IMR-90 (cell line): ENCODE data around the gene POLR3G. TPM values are rescaled to one million over a fixed set of nuclear protein-coding genes. Genes with fewer than 3 reads are reported as not detected.

Source experiments
- ATAC-seq: fragments of 200-7000 bp; cut with Tn5 transposase; 2 replicates; pipeline ENCODE4 v1.9.1; 2020; ENCODE audit warnings: low read depth, mild to moderate bottlenecking, moderate library complexity
- BruUV-seq: library from RNA; stranded (reverse); fragments of 400-500 nt; replicated peaks from 2 replicates; lab custom pipeline; 2021; lab: Mats Ljungman, UMichigan
- CTCF ChIA-PET: fragments of 300-600 bp; formaldehyde crosslinking; extraction: SDS; loops from one replicate; lab custom pipeline; 2021; ENCODE audit warnings: antibody characterized with exemption; lab: Yijun Ruan, JAX
- POLR2A ChIA-PET: fragments of 300-600 bp; sonication (Branson Sonifier 250); formaldehyde crosslinking; loops from one replicate; lab custom pipeline; 2022; ENCODE audit warnings: antibody characterized with exemption; ENCODE audit not compliant: unreplicated experiment; lab: Charles Lee
- DNase-seq: peaks from one replicate; pipeline ENCODE4 v3.0.0; 2013
- H2AFZ ChIP-seq: replicated peaks from 2 replicates; pipeline ENCODE3; 2013; ENCODE audit warnings: low read length, mild to moderate bottlenecking; ENCODE audit not compliant: poor library complexity
- H2AK5ac ChIP-seq: 2 replicates; pipeline ENCODE4 v1.6.1; 2013; ENCODE audit warnings: low read depth, low read length, inconsistent platforms
- H2AK9ac ChIP-seq: replicated peaks from 2 replicates; pipeline ENCODE3; 2013; ENCODE audit warnings: mild to moderate bottlenecking, low read depth, low read length, moderate library complexity; ENCODE audit not compliant: poor library complexity
- H2BK120ac ChIP-seq: 2 replicates; pipeline ENCODE4 v1.6.1; 2013; ENCODE audit warnings: low read depth, low read length, inconsistent platforms
- H2BK15ac ChIP-seq: 3 replicates; pipeline ENCODE4 v1.6.1; 2013; ENCODE audit warnings: low read depth, low read length, inconsistent platforms
- H2BK20ac ChIP-seq: 2 replicates; pipeline ENCODE4 v1.6.1; 2013; ENCODE audit warnings: low read depth, mild to moderate bottlenecking, inconsistent platforms, low read length, moderate library complexity
- H2BK5ac ChIP-seq: 2 replicates; pipeline ENCODE4 v1.6.1; 2013; ENCODE audit warnings: mild to moderate bottlenecking, low read depth, low read length, inconsistent platforms; ENCODE audit not compliant: poor library complexity, severe bottlenecking
- H3K14ac ChIP-seq: replicated peaks from 2 replicates; pipeline ENCODE4 v1.6.1; 2013; ENCODE audit warnings: low read depth, low read length, inconsistent platforms
- H3K18ac ChIP-seq: 2 replicates; pipeline ENCODE4 v1.6.1; 2013; ENCODE audit warnings: low read depth, low read length, control low read depth
- H3K23ac ChIP-seq: 2 replicates; pipeline ENCODE4 v1.6.1; 2013; ENCODE audit warnings: low read depth, low read length, inconsistent platforms
- H3K27ac ChIP-seq: 2 replicates; pipeline ENCODE4 v1.5.1; 2013; ENCODE audit warnings: mild to moderate bottlenecking, control low read depth, low read length; ENCODE audit not compliant: insufficient read depth
- H3K27me3 ChIP-seq: 2 replicates; pipeline ENCODE4 v1.6.1; 2013; ENCODE audit warnings: low read length; ENCODE audit not compliant: control insufficient read depth, insufficient read depth
- H3K36me3 ChIP-seq: 2 replicates; pipeline ENCODE4 v1.6.1; 2013; ENCODE audit warnings: low read length, mixed read lengths; ENCODE audit not compliant: control insufficient read depth, insufficient read depth
- H3K4ac ChIP-seq: 2 replicates; pipeline ENCODE4 v1.6.1; 2013; ENCODE audit warnings: low read depth, low read length, inconsistent platforms
- H3K4me1 ChIP-seq: 2 replicates; pipeline ENCODE4 v1.6.1; 2013; ENCODE audit warnings: low read length, mixed read lengths; ENCODE audit not compliant: control insufficient read depth, insufficient read depth
- H3K4me2 ChIP-seq: 2 replicates; pipeline ENCODE4 v1.6.1; 2013; ENCODE audit warnings: low read depth, mild to moderate bottlenecking, control low read depth, low read length, moderate library complexity
- H3K4me3 ChIP-seq: 2 replicates; pipeline ENCODE4 v1.5.1; 2013; ENCODE audit warnings: low read depth, mild to moderate bottlenecking, control low read depth, low read length, moderate library complexity; ENCODE audit not compliant: insufficient read depth
- H3K56ac ChIP-seq: 2 replicates; pipeline ENCODE4 v1.6.1; 2013; ENCODE audit warnings: low read length, inconsistent platforms; ENCODE audit not compliant: insufficient read depth; ENCODE audit errors: extremely low read depth
- H3K79me1 ChIP-seq, 2 experiments: 2 replicates each; pipeline ENCODE4 v1.6.1; 2013; ENCODE audit warnings: low read length in 2 of 2, inconsistent platforms in 1 of 2, low read depth in 1 of 2
- H3K9ac ChIP-seq: 2 replicates; pipeline ENCODE4 v1.6.1; 2013; ENCODE audit warnings: low read depth, low read length, control low read depth
- H3K9me1 ChIP-seq: 2 replicates; pipeline ENCODE4 v1.6.1; 2013; ENCODE audit warnings: low read length, inconsistent platforms; ENCODE audit not compliant: insufficient read depth
- H3K9me3 ChIP-seq: 2 replicates; pipeline ENCODE4 v1.6.1; 2013; ENCODE audit warnings: low read length; ENCODE audit not compliant: control insufficient read depth, insufficient read depth
- H4K20me1 ChIP-seq: 2 replicates; pipeline ENCODE4 v1.6.1; 2013; ENCODE audit warnings: low read length, inconsistent platforms; ENCODE audit not compliant: insufficient read depth
- H4K5ac ChIP-seq: 2 replicates; pipeline ENCODE4 v1.6.1; 2013; ENCODE audit warnings: mild to moderate bottlenecking, low read depth, low read length, control low read depth
- H4K8ac ChIP-seq, 2 experiments: 2 replicates each; pipeline ENCODE4 v1.6.1; 2013; ENCODE audit warnings: low read depth in 2 of 2, low read length in 2 of 2, control low read depth in 1 of 2, inconsistent platforms in 1 of 2
- H4K91ac ChIP-seq: 2 replicates; pipeline ENCODE4 v1.6.1; 2013; ENCODE audit warnings: low read depth, low read length, inconsistent platforms; ENCODE audit not compliant: insufficient read depth
- CHD1 ChIP-seq: IDR thresholded peaks from 2 replicates; pipeline ENCODE4 v1.6.1; 2012; ENCODE audit warnings: low read depth, low read length, improper control_type of control experiment
- MAFK ChIP-seq: IDR thresholded peaks from 2 replicates; pipeline ENCODE4 v1.6.1; 2012; ENCODE audit warnings: low read depth, low read length, improper control_type of control experiment
- SMC3 ChIP-seq: fragments of 150-350 bp; IDR thresholded peaks from 2 replicates; pipeline ENCODE4 v1.6.1; 2016; ENCODE audit warnings: low read depth, mild to moderate bottlenecking, antibody characterized with exemption, low read length, moderate library complexity
- WGBS, 2 experiments: methylation state at CpG; one replicate each; pipeline versions ENCODE4 v1.1.5 to v1.1.7; 2013; ENCODE audit warnings: missing lambda C conversion rate in 2 of 2; ENCODE audit not compliant: insufficient read length in 1 of 2; ENCODE audit errors: extremely low coverage in 2 of 2; 5-methylcytosine and 5-hydroxymethylcytosine counted together
- dilution Hi-C: fragments of 300-500 bp; cut with HindIII; formaldehyde crosslinking; loops from one replicate; pipeline ENCODE4 v1.14.3; 2018; ENCODE audit warnings: low sequenced_read_pairs; ENCODE audit not compliant: unreplicated experiment
- in situ Hi-C: fragments of 300-500 bp; cut with MboI; formaldehyde crosslinking; loops from 3 replicates; pipeline ENCODE4 v1.14.3; 2019; ENCODE audit warnings: low sequenced_read_pairs, inconsistent platforms, mixed read lengths
- intact Hi-C: fragments of 100-400 bp; cut with micrococcal nuclease; formaldehyde crosslinking; loops from 2 replicates; pipeline ENCODE4 v1.10.0; 2022
- polyA plus RNA-seq, 3 experiments: library from polyadenylated mRNA; depleted of rRNA; stranded (reverse); fragments of >200 nt; gene quantifications; 2 replicates each; pipeline ENCODE4 v1.2.3, GENCODE V29; 2012; ENCODE audit warnings: low replicate concordance in 1 of 3
- total RNA-seq: library from RNA; depleted of rRNA; stranded (reverse); fragments of >200 nt; gene quantifications from 2 replicates; pipeline ENCODE4 v1.2.3, GENCODE V29; 2012

The POLR3G gene
- total and polyA plus RNA-seq, 2 of the 4 experiments (the other 2 are of a cell fraction): 10.6 to 11.6 TPM

DNA sequence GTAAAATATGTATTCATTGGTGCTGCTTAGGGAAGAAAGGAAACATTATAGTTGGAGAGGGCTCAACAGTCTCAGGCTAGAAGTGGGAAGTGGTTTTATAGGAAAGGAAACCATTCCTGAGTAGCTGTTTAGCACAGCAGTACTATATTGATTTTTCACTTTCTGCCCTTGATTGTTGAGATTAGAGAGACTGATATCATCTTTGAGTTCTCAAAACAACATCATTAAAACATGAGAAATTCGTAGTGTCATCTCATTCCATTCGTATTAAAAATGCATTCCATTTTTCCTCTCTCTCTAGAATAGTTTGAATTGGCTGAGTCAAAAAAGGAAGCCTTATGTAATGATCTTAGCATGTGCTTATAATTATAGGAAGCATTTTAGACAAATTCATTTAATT lies 14.1 kb downstream of the POLR3G start:
- Histone ChIP-seq H2AFZ (no peak overlapping the region), H4K20me1 (no peaks in the 10 kb centered on the region), H3K27me3 (no peaks in the 10 kb centered on the region), H2BK20ac (no peak overlapping the region), H3K18ac (no peak overlapping the region; the same call in 1 of the 2 replicates), H4K8ac (no peak overlapping the region), H2BK15ac (no peak overlapping the region), H3K9me1 (no peaks in the 10 kb centered on the region; the same call in 1 of the 2 replicates), H4K91ac (no peak overlapping the region), H3K23ac (no peak overlapping the region), H3K36me3 (no peaks in the 10 kb centered on the region), H2AK9ac (no peak overlapping the region), H2AK5ac (no peak overlapping the region), H3K56ac (no peak overlapping the region), H3K4me2 (peak overlapping the region; percentile 75; the same call in 1 of the 2 replicates), H3K9ac (no peak overlapping the region), H2BK120ac (no peak overlapping the region), H3K79me1 (peaks cover 0 to 2% of the 10 kb centered on the region in 2 experiments; a peak in 1 of 4 replicates), H3K9me3 (no peaks in the 10 kb centered on the region), H4K5ac (no peak overlapping the region; the same call in 1 of the 2 replicates), H3K4ac (no peak overlapping the region), H2BK5ac (peak overlapping the region; percentile 35), H3K27ac (no peak overlapping the region), H3K14ac (no peak overlapping the region), H3K4me3 (no peak overlapping the region), H3K4me1 (peaks cover 2% of the 10 kb centered on the region; the same call in 1 of the 2 replicates)
- ATAC-seq: peak; percentile 66
- no CpG with 5 or more reads among the region's 2 CpGs for WGBS, 2 experiments
- DNase-seq: peak; percentile 65
- dilution Hi-C loops (no loop called here), intact Hi-C loops (no loop called here), in situ Hi-C loops (no loop called here)
- TF ChIP-seq CHD1 (no peak), SMC3 (no peak), MAFK (peak; percentile 2; the same call in 1 of the 2 replicates)
- no TSS peak for BruUV-seq
- CTCF ChIA-PET: no interaction called here
- POLR2A ChIA-PET: interaction anchor here (0.6 kb wide), 1 partner anchor 1664 kb away, joined by 15 read pairs; no protein-coding TSS in a partner anchor
